ENCODE measurements around the gene TRPM1.

The TRPM1 gene

GRCh38 chr15:31127596-31128261 lies 26.2 kb upstream of the TRPM1 start:
- Histone ChIP-seq H3K36me3 (ENCODE audit: control insufficient read depth, insufficient read depth, low read length) (no peaks in the 10 kb centered on the region), H3K9me3 (ENCODE audit: control insufficient read depth, low read length) (no peaks in the 10 kb centered on the region), H3K27me3 (ENCODE audit: control insufficient read depth, insufficient read depth, low read length, poor library complexity, severe bottlenecking) (no peaks in the 10 kb centered on the region), H3K27ac (ENCODE audit: insufficient read depth, low read depth, low read length, poor library complexity, severe bottlenecking) (no peak overlapping the region), H3K4me1 (ENCODE audit: control insufficient read depth, insufficient read depth, low read length) (no peaks in the 10 kb centered on the region), H3K4me3 (ENCODE audit: insufficient read depth, low read depth, low read length) (no peak overlapping the region)
- WGBS, 2 experiments, result 87 to 88% methylated on average over 13 of the region's 13 CpGs

GRCh38 chr15:31125061-31125460 lies 23.5 kb upstream of the TRPM1 start:
- Histone ChIP-seq H3K36me3 (ENCODE audit: control insufficient read depth, insufficient read depth, low read length) (no peaks in the 10 kb centered on the region), H3K27ac (ENCODE audit: insufficient read depth, low read depth, low read length, poor library complexity, severe bottlenecking) (no peak overlapping the region), H3K27me3 (ENCODE audit: control insufficient read depth, insufficient read depth, low read length, poor library complexity, severe bottlenecking) (no peaks in the 10 kb centered on the region), H3K4me1 (ENCODE audit: control insufficient read depth, insufficient read depth, low read length) (no peaks in the 10 kb centered on the region), H3K4me3 (ENCODE audit: insufficient read depth, low read depth, low read length) (no peak overlapping the region), H3K9me3 (ENCODE audit: control insufficient read depth, low read length) (no peaks in the 10 kb centered on the region)
- 97 to 98% methylated on average over 7 of the region's 8 CpGs for whole genome bisulfite sequencing, 2 experiments

- Histone ChIP-seq H3K9me3 (ENCODE audit: control insufficient read depth, low read length) (no peaks in the 10 kb centered on the region), H3K4me3 (ENCODE audit: insufficient read depth, low read depth, low read length) (no peak overlapping the region), H3K27ac (ENCODE audit: insufficient read depth, low read depth, low read length, poor library complexity, severe bottlenecking) (no peak overlapping the region), H3K36me3 (ENCODE audit: control insufficient read depth, insufficient read depth, low read length) (no peaks in the 10 kb centered on the region), H3K27me3 (ENCODE audit: control insufficient read depth, insufficient read depth, low read length, poor library complexity, severe bottlenecking) (no peaks in the 10 kb centered on the region), H3K4me1 (ENCODE audit: control insufficient read depth, insufficient read depth, low read length) (no peaks in the 10 kb centered on the region)
- 93 to 100% methylated on average over 4 to 5 of the region's 6 CpGs for WGBS, 2 experiments
Measured at GRCh38 chr15:31116423-31117030, 15.0 kb upstream of the TRPM1 start.

DNA sequence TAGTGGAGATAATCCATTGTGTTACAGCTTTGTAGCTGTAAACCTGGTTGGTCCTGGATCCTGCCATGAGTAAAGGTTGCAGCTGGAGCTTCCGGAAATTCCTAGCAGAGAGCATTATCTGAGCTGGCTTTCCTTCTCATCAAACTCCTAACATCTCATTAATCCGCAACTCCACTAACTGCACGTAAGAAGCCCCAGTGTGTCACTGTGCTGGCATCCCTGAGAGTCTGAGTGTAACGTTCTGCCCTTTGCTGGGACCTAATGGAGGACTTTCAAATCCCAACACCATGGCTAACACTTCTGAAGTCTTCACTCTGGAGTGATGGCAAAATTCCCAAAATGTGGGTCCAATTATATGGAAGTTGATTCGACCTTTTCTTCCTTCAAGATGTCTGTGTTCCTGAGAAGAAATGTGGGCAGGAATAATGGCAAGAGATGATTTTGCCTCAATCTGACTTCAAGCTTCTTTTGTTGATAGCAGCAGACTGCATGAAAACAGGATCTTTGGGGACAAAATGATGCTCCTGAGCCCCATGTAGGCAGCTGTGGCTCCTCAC lies 9.6 kb upstream of the TRPM1 start:
- Histone ChIP-seq H3K4me1 (ENCODE audit: control insufficient read depth, insufficient read depth, low read length) (no peaks in the 10 kb centered on the region), H3K9me3 (ENCODE audit: control insufficient read depth, low read length) (no peaks in the 10 kb centered on the region), H3K4me3 (ENCODE audit: insufficient read depth, low read depth, low read length) (no peak overlapping the region), H3K27ac (ENCODE audit: insufficient read depth, low read depth, low read length, poor library complexity, severe bottlenecking) (no peak overlapping the region), H3K27me3 (ENCODE audit: control insufficient read depth, insufficient read depth, low read length, poor library complexity, severe bottlenecking) (no peaks in the 10 kb centered on the region), H3K36me3 (ENCODE audit: control insufficient read depth, insufficient read depth, low read length) (no peaks in the 10 kb centered on the region)
- 87 to 92% methylated on average over 5 of the region's 5 CpGs for WGBS, 2 experiments

GRCh38 chr15:31108836-31109235 lies 7.3 kb upstream of the TRPM1 start:
- no peak overlapping the region for H3K27ac ChIP-seq (ENCODE audit: insufficient read depth, low read depth, low read length, poor library complexity, severe bottlenecking)
- no peaks in the 10 kb centered on the region for H3K36me3 ChIP-seq (ENCODE audit: control insufficient read depth, insufficient read depth, low read length)
- H3K9me3 ChIP-seq (ENCODE audit: control insufficient read depth, low read length), result no peaks in the 10 kb centered on the region
- no peaks in the 10 kb centered on the region for H3K27me3 ChIP-seq (ENCODE audit: control insufficient read depth, insufficient read depth, low read length, poor library complexity, severe bottlenecking)
- WGBS, 2 experiments, result 87 to 93% methylated on average over 4 of the region's 4 CpGs
- H3K4me1 ChIP-seq (ENCODE audit: control insufficient read depth, insufficient read depth, low read length), result no peaks in the 10 kb centered on the region
- H3K4me3 ChIP-seq (ENCODE audit: insufficient read depth, low read depth, low read length), result no peak overlapping the region

- 91 to 94% methylated on average over 7 of the region's 7 CpGs for WGBS, 2 experiments
- Histone ChIP-seq H3K27ac (ENCODE audit: insufficient read depth, low read depth, low read length, poor library complexity, severe bottlenecking) (no peak overlapping the region), H3K27me3 (ENCODE audit: control insufficient read depth, insufficient read depth, low read length, poor library complexity, severe bottlenecking) (no peaks in the 10 kb centered on the region), H3K4me3 (ENCODE audit: insufficient read depth, low read depth, low read length) (no peak overlapping the region), H3K36me3 (ENCODE audit: control insufficient read depth, insufficient read depth, low read length) (no peaks in the 10 kb centered on the region), H3K4me1 (ENCODE audit: control insufficient read depth, insufficient read depth, low read length) (peaks cover 7% of the 10 kb centered on the region), H3K9me3 (ENCODE audit: control insufficient read depth, low read length) (no peaks in the 10 kb centered on the region)
Measured at GRCh38 chr15:31106495-31107300, 5.2 kb upstream of the TRPM1 start.

- H3K36me3 ChIP-seq (ENCODE audit: control insufficient read depth, insufficient read depth, low read length), result no peaks in the 10 kb centered on the region
- no peaks in the 10 kb centered on the region for H3K27me3 ChIP-seq (ENCODE audit: control insufficient read depth, insufficient read depth, low read length, poor library complexity, severe bottlenecking)
- WGBS, 2 experiments, result 96 to 99% methylated on average over 6 of the region's 6 CpGs
- H3K9me3 ChIP-seq (ENCODE audit: control insufficient read depth, low read length), result no peaks in the 10 kb centered on the region
- H3K4me1 ChIP-seq (ENCODE audit: control insufficient read depth, insufficient read depth, low read length), result peaks cover 17% of the 10 kb centered on the region
- H3K4me3 ChIP-seq (ENCODE audit: insufficient read depth, low read depth, low read length), result no peak overlapping the region
- no peak overlapping the region for H3K27ac ChIP-seq (ENCODE audit: insufficient read depth, low read depth, low read length, poor library complexity, severe bottlenecking)
Measured at GRCh38 chr15:31104003-31104402, 2.5 kb upstream of the TRPM1 start.

GRCh38 chr15:31102374-31103342 lies 1.1 kb upstream of the TRPM1 start:
- 89 to 91% methylated on average over 24 of the region's 24 CpGs for WGBS, 2 experiments
- no peaks in the 10 kb centered on the region for H3K36me3 ChIP-seq (ENCODE audit: control insufficient read depth, insufficient read depth, low read length)
- peaks cover 22% of the 10 kb centered on the region for H3K4me1 ChIP-seq (ENCODE audit: control insufficient read depth, insufficient read depth, low read length)
- H3K27ac ChIP-seq (ENCODE audit: insufficient read depth, low read depth, low read length, poor library complexity, severe bottlenecking), result no peak overlapping the region
- H3K9me3 ChIP-seq (ENCODE audit: control insufficient read depth, low read length), result no peaks in the 10 kb centered on the region
- H3K27me3 ChIP-seq (ENCODE audit: control insufficient read depth, insufficient read depth, low read length, poor library complexity, severe bottlenecking), result no peaks in the 10 kb centered on the region
- H3K4me3 ChIP-seq (ENCODE audit: insufficient read depth, low read depth, low read length), result no peak overlapping the region

DNA sequence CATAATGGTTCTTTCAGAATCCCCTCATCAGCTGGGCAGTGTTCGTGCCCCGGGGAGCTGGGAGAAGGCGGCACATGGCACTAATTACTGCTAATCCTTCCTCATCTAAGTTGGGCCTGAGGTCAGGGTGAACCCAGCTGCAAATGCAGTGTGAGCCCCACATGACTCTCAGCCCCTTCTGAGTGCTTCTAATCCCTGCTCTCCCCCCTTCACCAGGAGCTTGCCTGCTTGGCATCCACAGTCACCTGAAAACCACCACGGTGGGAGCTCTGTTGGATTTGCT lies 455 bp upstream of the TRPM1 start:
- Histone ChIP-seq H3K9me3 (ENCODE audit: control insufficient read depth, low read length) (no peaks in the 10 kb centered on the region), H3K36me3 (ENCODE audit: control insufficient read depth, insufficient read depth, low read length) (no peaks in the 10 kb centered on the region), H3K27ac (ENCODE audit: insufficient read depth, low read depth, low read length, poor library complexity, severe bottlenecking) (no peak overlapping the region), H3K4me1 (ENCODE audit: control insufficient read depth, insufficient read depth, low read length) (peaks cover 22% of the 10 kb centered on the region), H3K27me3 (ENCODE audit: control insufficient read depth, insufficient read depth, low read length, poor library complexity, severe bottlenecking) (no peaks in the 10 kb centered on the region), H3K4me3 (ENCODE audit: insufficient read depth, low read depth, low read length) (no peak overlapping the region)
- WGBS, 2 experiments, result 24 to 31% methylated on average over 4 of the region's 4 CpGs
